Body of pancreas (tissue), 4 donors: ENCODE results near the gene C5orf15.

Source experiments
- CTCF ChIP-seq, 7 experiments: fragments of 450-650 bp in 4 of 7; fragments of 200-600 bp in 3 of 7; sonication (generic) in 3 of 7; IDR thresholded peaks; one replicate each; pipeline ENCODE4 v1.5.1; 2016 to 2019; ENCODE audit warnings: antibody characterized with exemption in 7 of 7
- POLR2A ChIP-seq, 3 donors: fragments of 450-650 bp; IDR thresholded peaks; one replicate each; pipeline ENCODE4 v1.6.1; 2016; ENCODE audit warnings: antibody characterized with exemption in 3 of 3, mild to moderate bottlenecking in 2 of 3

GRCh38 chr5:133998042-133998441, 29.6 kb upstream of the C5orf15 start:
- TF ChIP-seq CTCF (IDR thresholded peaks at IDR 0.05) (no peak), POLR2A (IDR thresholded peaks at IDR 0.05) (no peak)
